OCI-LY7 (cell line): ENCODE data around the gene ATP5F1D.

Experiments used
- EZH2phosphoT487 ChIP-seq: fragments of 200-600 bp; sonication (generic); IDR thresholded peaks from 2 replicates; pipeline ENCODE4 v1.6.1; 2018; ENCODE audit warnings: low read depth, borderline replicate concordance, mild to moderate bottlenecking, mixed run types, antibody characterized with exemption, low read length, moderate library complexity, mixed read lengths
- TF ChIP-seq, protein P1 (sequence below): fragments of 200-600 bp; sonication (generic); conservative IDR thresholded peaks from 2 replicates; pipeline ENCODE4 v1.5.1; 2014; ENCODE audit warnings: mild to moderate bottlenecking, antibody characterized with exemption, low read length, moderate library complexity, mixed read lengths

DNA sequence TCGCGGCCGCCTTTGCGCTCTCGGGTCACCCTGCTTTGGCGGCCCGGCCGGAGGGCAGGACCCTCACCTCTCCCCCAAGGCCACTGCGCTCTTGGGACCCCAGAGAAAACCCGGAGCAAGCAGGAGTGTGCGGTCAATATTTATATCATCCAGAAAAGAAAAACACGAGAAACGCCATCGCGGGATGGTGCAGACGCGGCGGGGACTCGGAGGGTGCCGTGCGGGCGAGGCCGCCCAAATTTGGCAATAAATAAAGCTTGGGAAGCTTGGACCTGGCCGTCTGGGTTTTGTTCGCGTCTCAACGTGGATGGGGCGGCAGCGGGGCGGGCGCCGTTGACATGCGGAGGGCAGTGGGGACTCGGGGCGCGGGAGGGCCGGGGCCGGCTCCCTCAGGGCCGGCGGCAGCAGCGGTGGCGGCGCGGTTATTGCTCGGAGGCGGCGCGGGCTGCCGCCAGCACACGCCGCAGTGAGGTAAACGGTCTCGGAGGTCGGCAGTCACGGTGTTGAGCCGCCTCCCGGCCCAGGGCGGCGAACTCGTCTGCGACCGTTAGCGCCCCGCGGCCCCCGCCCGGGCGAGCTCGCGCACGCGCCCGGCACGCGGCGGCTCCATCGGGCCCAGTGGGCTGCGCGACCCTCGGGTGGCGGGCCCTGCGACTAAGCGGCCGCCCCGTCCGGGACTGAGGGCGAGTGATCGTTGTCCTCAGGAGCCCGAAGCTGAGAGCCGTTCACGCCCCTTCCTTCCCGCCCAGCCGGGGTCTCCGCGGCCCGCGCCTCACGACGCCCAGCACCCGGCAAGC lies 13.2 kb upstream of the ATP5F1D start:
- TF ChIP-seq, protein P1, sequence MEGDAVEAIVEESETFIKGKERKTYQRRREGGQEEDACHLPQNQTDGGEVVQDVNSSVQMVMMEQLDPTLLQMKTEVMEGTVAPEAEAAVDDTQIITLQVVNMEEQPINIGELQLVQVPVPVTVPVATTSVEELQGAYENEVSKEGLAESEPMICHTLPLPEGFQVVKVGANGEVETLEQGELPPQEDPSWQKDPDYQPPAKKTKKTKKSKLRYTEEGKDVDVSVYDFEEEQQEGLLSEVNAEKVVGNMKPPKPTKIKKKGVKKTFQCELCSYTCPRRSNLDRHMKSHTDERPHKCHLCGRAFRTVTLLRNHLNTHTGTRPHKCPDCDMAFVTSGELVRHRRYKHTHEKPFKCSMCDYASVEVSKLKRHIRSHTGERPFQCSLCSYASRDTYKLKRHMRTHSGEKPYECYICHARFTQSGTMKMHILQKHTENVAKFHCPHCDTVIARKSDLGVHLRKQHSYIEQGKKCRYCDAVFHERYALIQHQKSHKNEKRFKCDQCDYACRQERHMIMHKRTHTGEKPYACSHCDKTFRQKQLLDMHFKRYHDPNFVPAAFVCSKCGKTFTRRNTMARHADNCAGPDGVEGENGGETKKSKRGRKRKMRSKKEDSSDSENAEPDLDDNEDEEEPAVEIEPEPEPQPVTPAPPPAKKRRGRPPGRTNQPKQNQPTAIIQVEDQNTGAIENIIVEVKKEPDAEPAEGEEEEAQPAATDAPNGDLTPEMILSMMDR, result no peak
- TF ChIP-seq EZH2phosphoT487, result no peak
